Measurements from ENCODE around the gene NOX3.

- TF ChIP-seq CTCF (IDR thresholded peaks at IDR 0.05 in 8 of 11, conservative IDR thresholded peaks at IDR 0.05 in 3 of 11): no peak
- TF ChIP-seq POLR2AphosphoS5 (IDR thresholded peaks at IDR 0.05): no peak
- TF ChIP-seq POLR2A (IDR thresholded peaks at IDR 0.05): no peak
Measured at GRCh38 chr6:155400654-155400965, 55.0 kb downstream of the NOX3 start.
